Tibial artery (tissue), 4 donors: Measurements from ENCODE around the gene IL25.

Experiments
- DNase-seq, 2 donors: peaks; one replicate each; pipeline ENCODE4 v3.0.0-alpha.2; 2019
- H3K27ac ChIP-seq, 2 donors: fragments of 200-600 bp; sonication (generic) in 1 of 2; 1 replicate in 1 of 2; 2 replicates in 1 of 2; pipeline ENCODE4 v1.5.1; 2018 to 2019; ENCODE audit warnings: mild to moderate bottlenecking in 1 of 2
- H3K27me3 ChIP-seq, 2 donors: fragments of 200-600 bp; sonication (generic) in 1 of 2; one replicate each; pipeline versions ENCODE4 v1.5.1 to v1.6.0; 2016 to 2019
- H3K36me3 ChIP-seq, 3 donors: fragments of 200-600 bp; sonication (generic) in 2 of 3; one replicate each; pipeline ENCODE4 v1.5.1; 2016 to 2019; ENCODE audit warnings: mild to moderate bottlenecking in 2 of 3
- H3K4me1 ChIP-seq, 4 donors: fragments of 200-600 bp; sonication (generic) in 2 of 4; 1 replicate in 3 of 4; 2 replicates in 1 of 4; pipeline ENCODE4 v1.5.1; 2016 to 2019
- H3K4me3 ChIP-seq, 2 donors: fragments of 200-600 bp; sonication (generic) in 1 of 2; 1 replicate in 1 of 2; 2 replicates in 1 of 2; pipeline ENCODE4 v1.5.1; 2018 to 2019; ENCODE audit warnings: mild to moderate bottlenecking in 2 of 2
- H3K9me3 ChIP-seq, 3 donors: fragments of 200-600 bp; sonication (generic) in 1 of 3; one replicate each; pipeline ENCODE4 v1.5.1; 2016 to 2019
- intact Hi-C: fragments of 100-400 bp; cut with DNase I; formaldehyde crosslinking; loops from one replicate; pipeline ENCODE4 v1.15.0; 2023; ENCODE audit warnings: low total_unique reads
- TF ChIP-seq, protein P1 (sequence below), 2 experiments: fragments of 200-600 bp in 1 of 2; fragments of 450-650 bp in 1 of 2; IDR thresholded peaks; one replicate each; pipeline ENCODE4 v1.5.1; 2017 to 2019; ENCODE audit warnings: antibody characterized with exemption in 2 of 2, mild to moderate bottlenecking in 1 of 2, moderate library complexity in 1 of 2

IL25 gene

DNA sequence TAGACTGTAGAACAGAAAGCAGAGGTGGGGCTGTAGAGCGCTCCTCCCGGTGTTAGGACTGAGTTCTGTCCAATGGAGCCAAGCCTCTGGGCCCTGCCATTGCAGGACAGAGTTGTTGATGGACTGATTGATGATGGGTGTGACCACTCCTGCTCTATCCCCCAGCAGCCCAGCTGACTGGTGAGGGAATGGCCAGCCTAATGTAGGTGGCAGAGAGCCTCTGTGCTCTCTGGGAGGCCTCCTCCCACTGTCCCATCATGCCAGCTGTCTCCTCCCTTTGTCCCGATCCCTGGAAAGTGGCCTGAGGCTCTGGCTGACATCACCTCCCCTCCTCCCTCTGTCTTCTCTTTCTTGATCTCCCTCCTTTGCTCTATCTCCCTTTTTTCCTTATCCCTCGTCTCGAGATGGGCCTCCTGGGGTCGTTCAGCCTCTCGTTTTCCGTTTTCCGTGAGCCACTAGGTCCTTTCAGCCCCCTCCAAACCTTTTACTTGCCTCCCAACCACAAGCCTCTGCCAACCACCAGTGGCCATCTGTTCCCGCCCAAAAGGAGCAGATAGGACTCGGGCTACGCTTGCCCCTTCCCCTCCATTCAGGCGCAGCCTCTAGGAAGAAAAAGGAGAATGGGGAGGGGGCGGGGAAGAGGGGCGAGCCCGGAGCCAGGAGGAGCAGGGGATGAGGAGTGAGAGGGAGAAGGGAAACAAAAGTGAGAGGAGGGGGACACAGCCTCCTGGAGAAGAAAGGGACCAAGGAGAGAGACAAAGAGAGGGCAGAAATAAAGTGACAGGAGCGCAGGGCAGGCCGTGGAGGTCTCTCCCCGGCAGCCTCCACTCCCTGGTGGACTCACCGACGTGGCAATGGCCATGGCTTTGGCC lies 8.2 kb upstream of the IL25 start:
- TF ChIP-seq, protein P1, sequence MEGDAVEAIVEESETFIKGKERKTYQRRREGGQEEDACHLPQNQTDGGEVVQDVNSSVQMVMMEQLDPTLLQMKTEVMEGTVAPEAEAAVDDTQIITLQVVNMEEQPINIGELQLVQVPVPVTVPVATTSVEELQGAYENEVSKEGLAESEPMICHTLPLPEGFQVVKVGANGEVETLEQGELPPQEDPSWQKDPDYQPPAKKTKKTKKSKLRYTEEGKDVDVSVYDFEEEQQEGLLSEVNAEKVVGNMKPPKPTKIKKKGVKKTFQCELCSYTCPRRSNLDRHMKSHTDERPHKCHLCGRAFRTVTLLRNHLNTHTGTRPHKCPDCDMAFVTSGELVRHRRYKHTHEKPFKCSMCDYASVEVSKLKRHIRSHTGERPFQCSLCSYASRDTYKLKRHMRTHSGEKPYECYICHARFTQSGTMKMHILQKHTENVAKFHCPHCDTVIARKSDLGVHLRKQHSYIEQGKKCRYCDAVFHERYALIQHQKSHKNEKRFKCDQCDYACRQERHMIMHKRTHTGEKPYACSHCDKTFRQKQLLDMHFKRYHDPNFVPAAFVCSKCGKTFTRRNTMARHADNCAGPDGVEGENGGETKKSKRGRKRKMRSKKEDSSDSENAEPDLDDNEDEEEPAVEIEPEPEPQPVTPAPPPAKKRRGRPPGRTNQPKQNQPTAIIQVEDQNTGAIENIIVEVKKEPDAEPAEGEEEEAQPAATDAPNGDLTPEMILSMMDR (IDR thresholded peaks at IDR 0.05), result no peak
- peak overlapping the region; percentile 98 to 100 for H3K27ac ChIP-seq
- peak; percentile 78 to 88 for DNase-seq
- H3K9me3 ChIP-seq, result no peaks in the 10 kb centered on the region
- peaks cover 8 to 16% (median 10%) of the 10 kb centered on the region in 3 donors for H3K36me3 ChIP-seq
- intact Hi-C loops, result loop anchor here (5.0 kb wide), 1 partner anchor 42 kb away; the partner anchor contains the start of gene PABPN1
- H3K4me1 ChIP-seq, result peaks cover 0 to 58% (median 21%) of the 10 kb centered on the region in 4 donors
- no peaks in the 10 kb centered on the region for H3K27me3 ChIP-seq
- H3K4me3 ChIP-seq, result peak overlapping the region; percentile 70 to 71

DNA sequence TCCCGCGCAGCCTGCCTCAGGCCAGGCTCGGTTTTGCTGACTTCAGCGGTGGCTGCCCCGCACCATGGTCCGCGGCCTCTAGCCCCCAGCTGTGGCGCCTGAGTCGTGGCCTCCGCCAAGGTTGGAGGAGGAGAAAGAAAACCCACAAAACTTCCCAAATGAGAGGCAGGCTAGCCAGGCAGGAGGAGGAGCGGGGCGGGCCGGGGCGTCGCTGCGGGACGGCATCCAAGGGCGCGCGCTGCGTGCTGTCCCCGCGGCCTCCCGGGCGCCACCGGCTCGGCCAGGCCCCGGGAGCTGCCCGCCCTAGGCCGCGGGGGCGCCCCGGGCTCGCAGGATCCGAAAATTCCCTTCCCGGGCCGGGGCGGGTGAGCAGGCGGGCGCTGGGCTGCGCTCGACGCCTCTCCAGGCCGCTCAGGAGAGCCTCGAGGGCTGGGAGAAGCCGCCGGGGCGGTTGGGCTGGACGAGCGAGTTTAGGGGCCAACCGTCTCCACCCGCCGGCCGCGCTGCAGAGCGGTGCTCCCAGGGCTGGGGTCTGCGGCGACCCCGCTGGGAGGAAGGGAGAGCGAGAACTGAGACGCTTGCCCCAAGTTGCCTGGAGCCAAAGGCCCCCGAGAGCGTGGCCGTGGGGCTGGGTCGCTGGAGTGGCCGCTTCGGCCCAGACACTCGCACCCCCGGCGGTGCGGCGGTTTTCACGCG lies 7.4 kb upstream of the IL25 start, which contains the start of gene EFS:
EFS (minus strand) TSS at position 137 of the 696 bp plus-strand sequence. CDS start 147 bp downstream, outside the sequence.
- no peaks in the 10 kb centered on the region for H3K9me3 ChIP-seq
- peaks cover 0 to 8% (median 3%) of the 10 kb centered on the region in 3 donors for H3K36me3 ChIP-seq
- H3K27me3 ChIP-seq, result no peaks in the 10 kb centered on the region
- peaks cover 0 to 58% (median 21%) of the 10 kb centered on the region in 4 donors for H3K4me1 ChIP-seq
- peak within 1 kb of the TSS; percentile 70 to 71 for H3K4me3 ChIP-seq
- peak within 1 kb of the TSS; percentile 98 to 100 for H3K27ac ChIP-seq
- TF ChIP-seq, protein P1 (IDR thresholded peaks at IDR 0.05), result no peak
- DNase-seq, result peak; percentile 68 to 85
- intact Hi-C loops, result loop anchor here (5.0 kb wide), 1 partner anchor 43 kb away; the partner anchor contains the start of gene PABPN1

DNA sequence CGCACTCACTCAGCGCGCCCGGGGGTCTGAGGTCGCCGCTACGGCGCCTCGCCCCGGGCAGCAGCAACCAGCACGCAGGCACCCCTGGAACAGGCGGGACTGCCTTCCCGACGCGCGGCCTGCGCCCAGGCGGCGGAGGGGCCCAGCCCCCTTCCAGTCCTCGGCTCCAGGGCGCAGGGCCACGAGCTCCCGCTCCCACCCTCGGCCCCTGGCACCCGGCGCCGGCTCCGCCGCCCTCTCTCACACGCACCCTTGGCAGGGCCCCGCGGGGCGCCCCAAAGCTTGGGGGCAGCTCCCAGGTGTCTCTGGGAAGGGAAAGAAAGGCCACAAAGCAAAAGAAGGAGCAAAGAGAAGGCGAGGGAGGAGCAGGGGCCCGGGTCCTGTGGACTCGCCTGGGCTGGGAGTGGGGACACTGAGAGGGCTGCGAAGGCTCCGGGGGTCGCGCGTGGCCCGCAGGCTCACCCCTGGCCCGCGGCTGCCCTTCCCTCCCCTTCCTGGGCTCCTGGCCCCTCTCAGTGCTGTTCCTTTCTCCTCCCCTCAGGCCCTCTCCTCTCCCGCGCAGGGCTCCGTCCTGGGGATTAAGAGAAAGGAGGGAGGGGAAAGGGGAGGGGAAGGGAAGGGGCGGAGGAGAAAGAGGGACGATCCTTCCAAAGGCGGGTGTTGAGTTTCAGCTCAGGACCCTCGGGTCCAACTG lies 6.7 kb upstream of the IL25 start:
- Histone ChIP-seq H3K27ac (peak overlapping the region; percentile 98 to 100), H3K4me1 (peaks cover 0 to 52% (median 21%) of the 10 kb centered on the region in 4 donors), H3K27me3 (no peaks in the 10 kb centered on the region), H3K36me3 (peaks cover 0 to 1% (median 0%) of the 10 kb centered on the region in 3 donors), H3K9me3 (no peaks in the 10 kb centered on the region), H3K4me3 (peak overlapping the region; percentile 70 to 71)
- intact Hi-C loops, result loop anchor here (5.0 kb wide), 1 partner anchor 44 kb away; the partner anchor contains the start of gene PABPN1
- TF ChIP-seq, protein P1 (IDR thresholded peaks at IDR 0.05), result no peak
- DNase-seq, result peak; percentile 76 to 87

- Histone ChIP-seq H3K27ac (peak overlapping the region; percentile 98 to 100), H3K4me1 (peaks cover 0 to 48% (median 21%) of the 10 kb centered on the region in 4 donors), H3K9me3 (no peaks in the 10 kb centered on the region), H3K4me3 (peak overlapping the region; percentile 70 to 71), H3K27me3 (no peaks in the 10 kb centered on the region), H3K36me3 (no peaks in the 10 kb centered on the region)
- TF ChIP-seq, protein P1 (IDR thresholded peaks at IDR 0.05), result no peak
- DNase-seq, result peak; percentile 76 to 92
- intact Hi-C loops, result loop anchor here (5.0 kb wide), 1 partner anchor 44 kb away; the partner anchor contains the start of gene PABPN1
These were observed 6.1 kb upstream of the IL25 start for GRCh38 chr14:23366426-23366921.

GRCh38 chr14:23370221-23370620 lies 2.4 kb upstream of the IL25 start:
- Histone ChIP-seq H3K9me3 (no peaks in the 10 kb centered on the region), H3K4me1 (peaks cover 0 to 14% (median 5%) of the 10 kb centered on the region in 4 donors), H3K27me3 (no peaks in the 10 kb centered on the region), H3K36me3 (no peaks in the 10 kb centered on the region), H3K27ac (no peak overlapping the region), H3K4me3 (no peak overlapping the region)
- TF ChIP-seq, protein P1 (IDR thresholded peaks at IDR 0.05), result no peak
- DNase-seq, result no peak
- intact Hi-C loops, result no loop called here
